ENCODE results near the gene LMBR1L.
A peak's percentile ranks its signal among the peaks of the same experiment; 100 is the strongest.

DNA sequence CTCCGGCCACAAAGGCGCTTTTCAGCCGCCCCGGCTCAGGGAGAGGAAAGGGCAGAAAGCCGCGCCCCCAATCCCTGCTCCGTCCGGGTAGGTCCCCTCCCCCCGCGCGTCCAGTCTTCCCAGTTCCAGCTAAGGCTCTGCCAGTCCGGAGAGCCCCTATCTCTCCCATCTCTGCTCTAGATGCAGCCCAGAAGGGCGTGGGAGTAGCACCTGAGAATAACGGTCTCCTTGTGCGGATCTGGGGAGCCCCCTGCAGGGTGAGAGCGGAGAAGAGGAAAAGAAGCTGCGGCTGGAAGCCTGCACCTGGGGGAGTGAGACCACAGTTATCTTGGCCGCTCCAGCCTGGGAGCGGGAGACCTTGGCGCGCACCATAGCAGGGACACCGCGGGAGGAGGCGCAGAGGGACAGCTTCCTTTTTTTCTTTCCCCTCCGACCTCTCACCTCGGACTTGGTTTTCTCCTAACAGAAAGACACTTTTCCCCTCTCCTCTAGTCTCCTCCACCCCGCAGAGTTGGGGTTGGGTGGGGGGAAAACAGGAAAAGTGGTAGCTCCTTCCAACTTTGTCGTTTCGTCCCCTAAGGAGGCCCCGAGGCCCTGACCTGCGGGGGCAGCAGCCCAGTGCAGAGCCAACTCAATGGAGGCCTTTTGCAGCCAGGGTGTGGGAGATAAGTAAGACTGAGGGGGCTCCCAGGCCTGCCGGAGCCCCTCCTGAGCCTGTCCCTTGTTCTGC lies 18.4 kb downstream of the LMBR1L start:
- TF ChIP-seq GABPA (IDR thresholded peaks at IDR 0.05; ENCODE audit: borderline replicate concordance, insufficient read depth, low read length) = no peak
- no peak for TF ChIP-seq CBX5 (IDR thresholded peaks at IDR 0.05; ENCODE audit: low read depth, low read length)
- TF ChIP-seq EP300 (IDR thresholded peaks at IDR 0.05; ENCODE audit: borderline replicate concordance in 1 of 2, low read depth in 2 of 2, low read length in 2 of 2) = no peak
- TF ChIP-seq, protein P1, sequence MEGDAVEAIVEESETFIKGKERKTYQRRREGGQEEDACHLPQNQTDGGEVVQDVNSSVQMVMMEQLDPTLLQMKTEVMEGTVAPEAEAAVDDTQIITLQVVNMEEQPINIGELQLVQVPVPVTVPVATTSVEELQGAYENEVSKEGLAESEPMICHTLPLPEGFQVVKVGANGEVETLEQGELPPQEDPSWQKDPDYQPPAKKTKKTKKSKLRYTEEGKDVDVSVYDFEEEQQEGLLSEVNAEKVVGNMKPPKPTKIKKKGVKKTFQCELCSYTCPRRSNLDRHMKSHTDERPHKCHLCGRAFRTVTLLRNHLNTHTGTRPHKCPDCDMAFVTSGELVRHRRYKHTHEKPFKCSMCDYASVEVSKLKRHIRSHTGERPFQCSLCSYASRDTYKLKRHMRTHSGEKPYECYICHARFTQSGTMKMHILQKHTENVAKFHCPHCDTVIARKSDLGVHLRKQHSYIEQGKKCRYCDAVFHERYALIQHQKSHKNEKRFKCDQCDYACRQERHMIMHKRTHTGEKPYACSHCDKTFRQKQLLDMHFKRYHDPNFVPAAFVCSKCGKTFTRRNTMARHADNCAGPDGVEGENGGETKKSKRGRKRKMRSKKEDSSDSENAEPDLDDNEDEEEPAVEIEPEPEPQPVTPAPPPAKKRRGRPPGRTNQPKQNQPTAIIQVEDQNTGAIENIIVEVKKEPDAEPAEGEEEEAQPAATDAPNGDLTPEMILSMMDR (IDR thresholded peaks at IDR 0.05; ENCODE audit: control extremely low read depth in 1 of 3, insufficient read depth in 1 of 3, low read depth in 1 of 3, low read length in 3 of 3) = peak; percentile 42 to 48 (median 47)
- TF ChIP-seq KDM5A (IDR thresholded peaks at IDR 0.05; ENCODE audit: low read length) = no peak
- no peak for TF ChIP-seq EZH2 (IDR thresholded peaks at IDR 0.05; ENCODE audit: low read depth, low read length, severe bottlenecking)
- TF ChIP-seq, protein P2, sequence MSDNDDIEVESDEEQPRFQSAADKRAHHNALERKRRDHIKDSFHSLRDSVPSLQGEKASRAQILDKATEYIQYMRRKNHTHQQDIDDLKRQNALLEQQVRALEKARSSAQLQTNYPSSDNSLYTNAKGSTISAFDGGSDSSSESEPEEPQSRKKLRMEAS (IDR thresholded peaks at IDR 0.05) = 0 out of 2 replicates have a peak, but pooled peaks have one; percentile 19

Data from H1 (cell line).